NB4 (cell line): Measurements from ENCODE around the gene HIVEP2.

Source experiments
- DNase-seq: peaks from one replicate; pipeline ENCODE4 v3.0.0; 2010; ENCODE audit warnings: low read depth
- H3K4me3 ChIP-seq: one replicate; pipeline ENCODE4 v1.5.1; 2011; ENCODE audit warnings: mild to moderate bottlenecking, low read depth, low read length, moderate library complexity
- CTCF ChIP-seq: IDR thresholded peaks from one replicate; pipeline ENCODE4 v1.5.1; 2012; ENCODE audit warnings: low read depth, low read length
- MAX ChIP-seq: IDR thresholded peaks from 2 replicates; pipeline ENCODE4 v1.6.1; 2011; ENCODE audit warnings: low read depth, low read length
- MYC ChIP-seq: IDR thresholded peaks from 2 replicates; pipeline ENCODE4 v1.6.1; 2011; ENCODE audit warnings: low read depth, low read length
- POLR2A ChIP-seq: IDR thresholded peaks from 2 replicates; pipeline ENCODE4 v1.6.1; 2011; ENCODE audit warnings: mild to moderate bottlenecking; ENCODE audit not compliant: insufficient read length; ENCODE audit errors: extremely low read depth

HIVEP2 gene

GRCh38 chr6:142825760-142826159, 119.2 kb downstream of the HIVEP2 start:
- H3K4me3 ChIP-seq: no peak overlapping the region
- TF ChIP-seq POLR2A: no peak
- DNase-seq: no peak

- H3K4me3 ChIP-seq: no peak overlapping the region
- TF ChIP-seq POLR2A: no peak
- TF ChIP-seq MAX: no peak
- TF ChIP-seq CTCF: no peak
- no peak for TF ChIP-seq MYC
- DNase-seq: no peak
These were observed 120.5 kb downstream of the HIVEP2 start for GRCh38 chr6:142824426-142824825.

- H3K4me3 ChIP-seq: peak overlapping the region; percentile 61
- TF ChIP-seq CTCF (no peak), MAX (0 out of 2 replicates have a peak, but pooled peaks have one; percentile 30), MYC (peak; percentile 52; the same call in 1 of the 2 replicates)
- peak; percentile 89 for DNase-seq
These were observed 121.6 kb downstream of the HIVEP2 start for GRCh38 chr6:142823256-142823902.

GRCh38 chr6:142822842-142823241, 122.1 kb downstream of the HIVEP2 start:
- DNase-seq: peak; percentile 91

GRCh38 chr6:142822383-142822782, 122.6 kb downstream of the HIVEP2 start:
- DNase-seq: no peak
- H3K4me3 ChIP-seq: no peak overlapping the region
- TF ChIP-seq MAX (no peak), MYC (no peak), CTCF (no peak), POLR2A (no peak)

More at GRCh38 chr6:142822842-142823241, 122.1 kb downstream of the HIVEP2 start:
- peak overlapping the region; percentile 61 for H3K4me3 ChIP-seq
- TF ChIP-seq MAX (no peak), MYC (no peak), POLR2A (no peak), CTCF (peak; percentile 83)

GRCh38 chr6:142821860-142822259, 123.1 kb downstream of the HIVEP2 start:
- no peak overlapping the region for H3K4me3 ChIP-seq
- DNase-seq: no peak
- TF ChIP-seq CTCF: no peak
- TF ChIP-seq POLR2A: no peak
- TF ChIP-seq MAX: no peak
- TF ChIP-seq MYC: no peak
